Sigmoid colon (tissue), 7 donors: Measurements from ENCODE around the gene BCL7C. TPM values are rescaled to one million over a fixed set of nuclear protein-coding genes. Genes with fewer than 3 reads are reported as not detected.

Experiments used
- DNase-seq: peaks from one replicate; pipeline ENCODE4 v3.0.0-alpha.2; 2019
- H3K27ac ChIP-seq, 4 donors: fragments of 200-600 bp; sonication (generic); one replicate each; pipeline ENCODE4 v1.5.1; 2016 to 2019; ENCODE audit warnings: mild to moderate bottlenecking in 1 of 4
- H3K27me3 ChIP-seq, 3 donors: fragments of 200-600 bp; sonication (generic); one replicate each; pipeline ENCODE4 v1.5.1; 2019; ENCODE audit warnings: mild to moderate bottlenecking in 1 of 3
- H3K36me3 ChIP-seq, 4 donors: fragments of 200-600 bp; sonication (generic); one replicate each; pipeline ENCODE4 v1.5.1; 2016 to 2019
- H3K4me1 ChIP-seq, 4 donors: fragments of 200-600 bp; sonication (generic); one replicate each; pipeline ENCODE4 v1.5.1; 2017 to 2019
- H3K4me3 ChIP-seq, 4 donors: fragments of 200-600 bp; sonication (generic); one replicate each; pipeline ENCODE4 v1.5.1; 2017 to 2019; ENCODE audit warnings: mild to moderate bottlenecking in 2 of 4, moderate library complexity in 1 of 4
- H3K9me3 ChIP-seq, 4 donors: fragments of 200-600 bp in 3 of 4; sonication (generic) in 3 of 4; one replicate each; pipeline versions ENCODE4 v1.5.1 to v1.6.1; 2013 to 2019
- CTCF ChIP-seq, 4 experiments: fragments of 450-650 bp in 3 of 4; fragments of 200-600 bp in 1 of 4; IDR thresholded peaks; one replicate each; pipeline ENCODE4 v1.5.1; 2016 to 2019; ENCODE audit warnings: antibody characterized with exemption in 4 of 4, mild to moderate bottlenecking in 3 of 4, moderate library complexity in 2 of 4
- EP300 ChIP-seq, 4 donors: sonication (generic); formaldehyde crosslinking; IDR thresholded peaks; one replicate each; pipeline ENCODE4 v1.6.1; 2017; ENCODE audit warnings: antibody characterized with exemption in 4 of 4
- POLR2A ChIP-seq, 2 donors: fragments of 450-650 bp; IDR thresholded peaks; one replicate each; pipeline ENCODE4 v1.6.1; 2016; ENCODE audit warnings: antibody characterized with exemption in 2 of 2, mild to moderate bottlenecking in 2 of 2, moderate library complexity in 2 of 2
- POLR2AphosphoS5 ChIP-seq, 4 donors: sonication (generic); formaldehyde crosslinking; IDR thresholded peaks; one replicate each; pipeline ENCODE4 v1.6.1; 2017; ENCODE audit warnings: antibody characterized with exemption in 4 of 4
- WGBS, 2 donors: extraction: QIAGEN DNeasy Blood & Tissue Kit; methylation state at CpG; one replicate each; pipeline ENCODE4 v1.1.7; 2013; 5-methylcytosine and 5-hydroxymethylcytosine counted together
- intact Hi-C: fragments of 100-400 bp; cut with DNase I; formaldehyde crosslinking; loops from one replicate; pipeline ENCODE4 v1.15.1; 2023
- polyA plus RNA-seq, 3 donors: library from polyadenylated mRNA; stranded (reverse); fragments of 200-250 nt; gene quantifications; one replicate each; pipeline ENCODE4 v1.2.3, GENCODE V29; 2013
- total RNA-seq, 4 donors: library from RNA; depleted of rRNA; stranded (reverse); fragments of >200 nt; gene quantifications; one replicate each; pipeline ENCODE4 v1.1.0, GENCODE V29; 2016
- donor health status: healthy with polysubstance abuse.
- donor health status: Bipolar disorder and iron deficiency.
- donor health status: healthy.

BCL7C gene
- total and polyA plus RNA-seq, 7 donors: 27.9 to 63.1 (median 45.7) TPM

- 88 to 91% methylated on average over 4 of the region's 4 CpGs for WGBS, 2 donors
- Histone ChIP-seq H3K4me3 (no peak overlapping the region), H3K27me3 (no peaks in the 10 kb centered on the region), H3K9me3 (no peaks in the 10 kb centered on the region), H3K4me1 (no peaks in the 10 kb centered on the region), H3K36me3 (peaks cover 0 to 7% (median 0%) of the 10 kb centered on the region in 4 donors), H3K27ac (no peak overlapping the region)
- TF ChIP-seq POLR2AphosphoS5 (IDR thresholded peaks at IDR 0.05) (no peak), POLR2A (IDR thresholded peaks at IDR 0.05) (no peak), CTCF (IDR thresholded peaks at IDR 0.05) (no peak), EP300 (IDR thresholded peaks at IDR 0.05) (no peak)
- intact Hi-C loops: no loop called here
- no peak for DNase-seq
Measured at GRCh38 chr16:30858829-30859423, 35.0 kb downstream of the BCL7C start.

- Histone ChIP-seq H3K27me3 (no peaks in the 10 kb centered on the region), H3K4me1 (no peaks in the 10 kb centered on the region), H3K4me3 (no peak overlapping the region), H3K27ac (no peak overlapping the region), H3K9me3 (no peaks in the 10 kb centered on the region), H3K36me3 (peaks cover 0 to 7% (median 0%) of the 10 kb centered on the region in 4 donors)
- DNase-seq: no peak
- 89 to 94% methylated on average over 3 of the region's 3 CpGs for WGBS, 2 donors
- no peak for TF ChIP-seq EP300 (IDR thresholded peaks at IDR 0.05)
- TF ChIP-seq CTCF (IDR thresholded peaks at IDR 0.05): no peak
- no peak for TF ChIP-seq POLR2AphosphoS5 (IDR thresholded peaks at IDR 0.05)
- TF ChIP-seq POLR2A (IDR thresholded peaks at IDR 0.05): no peak
- intact Hi-C loops: no loop called here
Measured at GRCh38 chr16:30858111-30858495, 35.8 kb downstream of the BCL7C start.

GRCh38 chr16:30853758-30854157 is 40.1 kb downstream of the BCL7C start:
- 95 to 97% methylated on average over 2 of the region's 2 CpGs for WGBS, 2 donors
- H3K9me3 ChIP-seq: no peaks in the 10 kb centered on the region
- no peak overlapping the region for H3K27ac ChIP-seq
- intact Hi-C loops: no loop called here
- H3K4me1 ChIP-seq: no peaks in the 10 kb centered on the region
- H3K36me3 ChIP-seq: peaks cover 0 to 7% (median 0%) of the 10 kb centered on the region in 4 donors
- H3K27me3 ChIP-seq: no peaks in the 10 kb centered on the region
- no peak overlapping the region for H3K4me3 ChIP-seq
- DNase-seq: no peak
- no peak for TF ChIP-seq EP300 (IDR thresholded peaks at IDR 0.05)
- TF ChIP-seq POLR2A (IDR thresholded peaks at IDR 0.05): no peak
- TF ChIP-seq POLR2AphosphoS5 (IDR thresholded peaks at IDR 0.05): no peak
- no peak for TF ChIP-seq CTCF (IDR thresholded peaks at IDR 0.05)

- Histone ChIP-seq H3K36me3 (peaks cover 0 to 4% (median 0%) of the 10 kb centered on the region in 4 donors), H3K4me1 (peaks cover 0 to 5% (median 3%) of the 10 kb centered on the region in 4 donors), H3K27me3 (no peaks in the 10 kb centered on the region), H3K4me3 (no peak overlapping the region), H3K27ac (no peak overlapping the region), H3K9me3 (no peaks in the 10 kb centered on the region)
- no peak for DNase-seq
- WGBS, 2 donors: 83 to 89% methylated on average over 1 of the region's 1 CpG
- no peak for TF ChIP-seq CTCF (IDR thresholded peaks at IDR 0.05)
- TF ChIP-seq POLR2AphosphoS5 (IDR thresholded peaks at IDR 0.05): no peak
- TF ChIP-seq EP300 (IDR thresholded peaks at IDR 0.05): no peak
- TF ChIP-seq POLR2A (IDR thresholded peaks at IDR 0.05): no peak
- intact Hi-C loops: no loop called here
Measured at GRCh38 chr16:30850246-30850645, 43.6 kb downstream of the BCL7C start.
